ES-I3 (cell line): ENCODE measurements around the gene NCK2.
"Not testable (repeated sequence)": the region's sequence is repeated elsewhere in the genome, so short reads cannot be mapped to it uniquely, and the experiment has no call there.

ENCODE experiments used
- H3K36me3 ChIP-seq: 2 replicates; pipeline ENCODE4 v1.6.1; 2013; ENCODE audit warnings: mild to moderate bottlenecking, low read length, control low read depth, moderate library complexity; ENCODE audit not compliant: insufficient read depth
- H3K4me1 ChIP-seq: 2 replicates; pipeline ENCODE4 v1.6.1; 2013; ENCODE audit warnings: mild to moderate bottlenecking, control low read depth, low read length; ENCODE audit not compliant: insufficient read depth
- H3K9ac ChIP-seq: 2 replicates; pipeline ENCODE4 v1.6.1; 2013; ENCODE audit warnings: low read depth, mild to moderate bottlenecking, low read length, moderate library complexity
- H3K9me3 ChIP-seq: 2 replicates; pipeline ENCODE4 v1.6.1; 2013; ENCODE audit warnings: mild to moderate bottlenecking, low read length, moderate library complexity; ENCODE audit not compliant: control insufficient read depth, insufficient read depth

NCK2 gene

GRCh38 chr2:105771291-105771690, 26.6 kb downstream of the NCK2 start:
- H3K4me1 ChIP-seq = peaks cover 13% of the 10 kb centered on the region
- H3K9ac ChIP-seq, H3K9me3 ChIP-seq, H3K36me3 ChIP-seq: not testable (repeated sequence)

GRCh38 chr2:105771836-105772235, 27.1 kb downstream of the NCK2 start:
- Histone ChIP-seq H3K9ac (no peak overlapping the region), H3K9me3 (no peaks in the 10 kb centered on the region), H3K4me1 (peaks cover 13% of the 10 kb centered on the region), H3K36me3 (no peaks in the 10 kb centered on the region; the same call in 1 of the 2 replicates)

- H3K36me3 ChIP-seq = no peaks in the 10 kb centered on the region; the same call in 1 of the 2 replicates
- no peaks in the 10 kb centered on the region for H3K9me3 ChIP-seq
- no peak overlapping the region for H3K9ac ChIP-seq
- H3K4me1 ChIP-seq = peaks cover 13% of the 10 kb centered on the region
Observed at GRCh38 chr2:105772362-105772761, 27.6 kb downstream of the NCK2 start.

GRCh38 chr2:105773568-105773967, 28.9 kb downstream of the NCK2 start:
- H3K4me1 ChIP-seq = peaks cover 13% of the 10 kb centered on the region
- no peak overlapping the region for H3K9ac ChIP-seq
- H3K9me3 ChIP-seq = no peaks in the 10 kb centered on the region
- no peaks in the 10 kb centered on the region; the same call in 1 of the 2 replicates for H3K36me3 ChIP-seq

- H3K9me3 ChIP-seq = no peaks in the 10 kb centered on the region
- no peak overlapping the region for H3K9ac ChIP-seq
- H3K4me1 ChIP-seq = peaks cover 6% of the 10 kb centered on the region; the same call in 1 of the 2 replicates
Observed at GRCh38 chr2:105774781-105775337, 30.1 kb downstream of the NCK2 start.

GRCh38 chr2:105775809-105776559, 31.3 kb downstream of the NCK2 start:
- 0 out of 2 replicates have a peak, but pooled peaks cover 5% of the 10 kb centered on the region for H3K4me1 ChIP-seq
- no peak overlapping the region for H3K9ac ChIP-seq
- H3K9me3 ChIP-seq = no peaks in the 10 kb centered on the region
- no peaks in the 10 kb centered on the region; the same call in 1 of the 2 replicates for H3K36me3 ChIP-seq

More at GRCh38 chr2:105774781-105775337, 30.1 kb downstream of the NCK2 start:
- H3K36me3 ChIP-seq = no peaks in the 10 kb centered on the region; the same call in 1 of the 2 replicates

GRCh38 chr2:105776560-105776928, 31.8 kb downstream of the NCK2 start:
- H3K9ac ChIP-seq = no peak overlapping the region
- H3K36me3 ChIP-seq = no peaks in the 10 kb centered on the region; the same call in 1 of the 2 replicates
- H3K9me3 ChIP-seq = no peaks in the 10 kb centered on the region
- H3K4me1 ChIP-seq = 0 out of 2 replicates have a peak, but pooled peaks cover 5% of the 10 kb centered on the region

- H3K9ac ChIP-seq = no peak overlapping the region
Observed at GRCh38 chr2:105777031-105777482, 32.3 kb downstream of the NCK2 start.

GRCh38 chr2:105777506-105778055, 32.9 kb downstream of the NCK2 start:
- H3K9me3 ChIP-seq = no peaks in the 10 kb centered on the region
- H3K36me3 ChIP-seq = no peaks in the 10 kb centered on the region; the same call in 1 of the 2 replicates
- H3K4me1 ChIP-seq = 0 out of 2 replicates have a peak, but pooled peaks cover 2% of the 10 kb centered on the region
- H3K9ac ChIP-seq = no peak overlapping the region

More at GRCh38 chr2:105777031-105777482, 32.3 kb downstream of the NCK2 start:
- Histone ChIP-seq H3K4me1 (0 out of 2 replicates have a peak, but pooled peaks cover 5% of the 10 kb centered on the region), H3K36me3 (no peaks in the 10 kb centered on the region; the same call in 1 of the 2 replicates), H3K9me3 (no peaks in the 10 kb centered on the region)

- H3K36me3 ChIP-seq = no peaks in the 10 kb centered on the region
- no peak overlapping the region for H3K9ac ChIP-seq
- no peaks in the 10 kb centered on the region for H3K9me3 ChIP-seq
- H3K4me1 ChIP-seq = no peaks in the 10 kb centered on the region
Observed at GRCh38 chr2:105778080-105778607, 33.4 kb downstream of the NCK2 start.

GRCh38 chr2:105779394-105779793, 34.7 kb downstream of the NCK2 start:
- Histone ChIP-seq H3K9me3 (no peaks in the 10 kb centered on the region), H3K4me1 (no peaks in the 10 kb centered on the region), H3K36me3 (no peaks in the 10 kb centered on the region), H3K9ac (no peak overlapping the region)

- H3K9me3 ChIP-seq = no peaks in the 10 kb centered on the region
- H3K4me1 ChIP-seq = no peaks in the 10 kb centered on the region
- no peaks in the 10 kb centered on the region for H3K36me3 ChIP-seq
- no peak overlapping the region for H3K9ac ChIP-seq
Observed at GRCh38 chr2:105780606-105781005, 35.9 kb downstream of the NCK2 start.

GRCh38 chr2:105781274-105781978, 36.7 kb downstream of the NCK2 start:
- no peaks in the 10 kb centered on the region for H3K36me3 ChIP-seq
- no peaks in the 10 kb centered on the region for H3K4me1 ChIP-seq
- no peak overlapping the region for H3K9ac ChIP-seq
- H3K9me3 ChIP-seq = no peaks in the 10 kb centered on the region

- no peaks in the 10 kb centered on the region for H3K36me3 ChIP-seq
- H3K9me3 ChIP-seq = no peaks in the 10 kb centered on the region
- H3K4me1 ChIP-seq = no peaks in the 10 kb centered on the region
- no peak overlapping the region for H3K9ac ChIP-seq
Observed at GRCh38 chr2:105782123-105782522, 37.4 kb downstream of the NCK2 start.
